Tibial nerve (tissue), 4 donors: ENCODE measurements around the gene ADAM10. TPM values are rescaled to one million over a fixed set of nuclear protein-coding genes. Genes with fewer than 3 reads are reported as not detected.

Source experiments
- DNase-seq, 2 donors: peaks; one replicate each; pipeline ENCODE4 v3.0.0-alpha.2; 2019; ENCODE audit warnings: low spot score in 2 of 2
- H3K27ac ChIP-seq, 4 donors: fragments of 200-600 bp; sonication (generic) in 3 of 4; one replicate each; pipeline ENCODE4 v1.5.1; 2017 to 2019; ENCODE audit warnings: mild to moderate bottlenecking in 1 of 4
- H3K27me3 ChIP-seq, 2 donors: fragments of 200-600 bp; sonication (generic) in 1 of 2; one replicate each; pipeline versions ENCODE4 v1.5.1 to v1.6.0; 2017 to 2019
- H3K36me3 ChIP-seq, 3 donors: fragments of 200-600 bp; sonication (generic); one replicate each; pipeline ENCODE4 v1.5.1; 2018 to 2019
- H3K4me1 ChIP-seq, 4 donors: fragments of 200-600 bp; sonication (generic) in 3 of 4; one replicate each; pipeline ENCODE4 v1.5.1; 2017 to 2019
- H3K4me3 ChIP-seq, 4 donors: fragments of 200-600 bp; sonication (generic) in 3 of 4; one replicate each; pipeline ENCODE4 v1.5.1; 2017 to 2019; ENCODE audit warnings: mild to moderate bottlenecking in 1 of 4, moderate library complexity in 1 of 4
- H3K9me3 ChIP-seq, 4 donors: fragments of 200-600 bp; sonication (generic) in 3 of 4; one replicate each; pipeline ENCODE4 v1.5.1; 2017 to 2019
- CTCF ChIP-seq, 5 experiments: fragments of 200-600 bp in 3 of 5; fragments of 450-650 bp in 2 of 5; sonication (generic) in 3 of 5; IDR thresholded peaks; one replicate each; pipeline ENCODE4 v1.5.1; 2016 to 2019; ENCODE audit warnings: antibody characterized with exemption in 5 of 5, mild to moderate bottlenecking in 3 of 5, moderate library complexity in 2 of 5
- EP300 ChIP-seq, 2 donors: sonication (generic); formaldehyde crosslinking; IDR thresholded peaks; one replicate each; pipeline ENCODE4 v1.6.1; 2017; ENCODE audit warnings: antibody characterized with exemption in 2 of 2, mild to moderate bottlenecking in 1 of 2
- POLR2A ChIP-seq, 2 donors: fragments of 450-650 bp; IDR thresholded peaks; one replicate each; pipeline ENCODE4 v1.6.1; 2017; ENCODE audit warnings: antibody characterized with exemption in 2 of 2, mild to moderate bottlenecking in 2 of 2, moderate library complexity in 2 of 2
- WGBS, 2 donors: methylation state at CpG; one replicate each; pipeline ENCODE4 v1.1.5; 2018; 5-methylcytosine and 5-hydroxymethylcytosine counted together
- total RNA-seq, 4 donors: library from RNA; depleted of rRNA; stranded (reverse); fragments of >200 nt; gene quantifications; one replicate each; pipeline ENCODE4 v1.1.0, GENCODE V29; 2016

The ADAM10 gene
- total RNA-seq, 4 donors from 2014 or later: 64.8 to 132 (median 94.3) TPM

- Histone ChIP-seq H3K4me1 (no peaks in the 10 kb centered on the region), H3K36me3 (peaks cover 0 to 14% (median 0%) of the 10 kb centered on the region in 3 donors), H3K9me3 (no peaks in the 10 kb centered on the region), H3K27ac (no peak overlapping the region), H3K4me3 (no peak overlapping the region), H3K27me3 (no peaks in the 10 kb centered on the region)
- DNase-seq: no peak
- TF ChIP-seq CTCF (IDR thresholded peaks at IDR 0.05): no peak
- no peak for TF ChIP-seq POLR2A (IDR thresholded peaks at IDR 0.05)
- TF ChIP-seq EP300 (IDR thresholded peaks at IDR 0.05): no peak
- WGBS, 2 donors: 94 to 99% methylated on average over 2 of the region's 2 CpGs
Measured at GRCh38 chr15:58649175-58649574, 100.3 kb downstream of the ADAM10 start.

GRCh38 chr15:58643996-58644395 lies 105.5 kb downstream of the ADAM10 start:
- Histone ChIP-seq H3K36me3 (peaks cover 0 to 44% (median 0%) of the 10 kb centered on the region in 3 donors), H3K4me3 (no peak overlapping the region), H3K27me3 (no peaks in the 10 kb centered on the region), H3K4me1 (peaks cover 0 to 8% (median 0%) of the 10 kb centered on the region in 4 donors), H3K9me3 (no peaks in the 10 kb centered on the region), H3K27ac (peak overlapping the region in 1 of 4 donors; percentile 23)
- WGBS, 2 donors: 85% methylated on average over 5 of the region's 5 CpGs
- TF ChIP-seq CTCF (IDR thresholded peaks at IDR 0.05) (no peak), POLR2A (IDR thresholded peaks at IDR 0.05) (no peak), EP300 (IDR thresholded peaks at IDR 0.05) (no peak)
- DNase-seq: no peak

- Histone ChIP-seq H3K4me3 (no peak overlapping the region), H3K9me3 (no peaks in the 10 kb centered on the region), H3K36me3 (peaks cover 0 to 51% (median 0%) of the 10 kb centered on the region in 3 donors), H3K27ac (peak overlapping the region in 2 of 4 donors; percentile 22 to 50), H3K4me1 (peaks cover 0 to 8% (median 0%) of the 10 kb centered on the region in 4 donors), H3K27me3 (no peaks in the 10 kb centered on the region)
- no peak for TF ChIP-seq CTCF (IDR thresholded peaks at IDR 0.05)
- TF ChIP-seq POLR2A (IDR thresholded peaks at IDR 0.05): no peak
- 76 to 84% methylated on average over 4 of the region's 4 CpGs for WGBS, 2 donors
- no peak for DNase-seq
Measured at GRCh38 chr15:58641660-58642059, 107.8 kb downstream of the ADAM10 start.

GRCh38 chr15:58639992-58640391 lies 109.5 kb downstream of the ADAM10 start:
- DNase-seq: no peak
- Histone ChIP-seq H3K4me1 (peaks cover 0 to 8% (median 0%) of the 10 kb centered on the region in 4 donors), H3K9me3 (no peaks in the 10 kb centered on the region), H3K27ac (peak overlapping the region in 2 of 4 donors; percentile 6 to 52), H3K4me3 (no peak overlapping the region), H3K27me3 (no peaks in the 10 kb centered on the region), H3K36me3 (peaks cover 0 to 42% (median 0%) of the 10 kb centered on the region in 3 donors)
- TF ChIP-seq POLR2A (IDR thresholded peaks at IDR 0.05) (no peak), EP300 (IDR thresholded peaks at IDR 0.05) (no peak), CTCF (IDR thresholded peaks at IDR 0.05) (no peak)
- 87 to 100% methylated on average over 1 of the region's 1 CpG for whole genome bisulfite sequencing, 2 donors

GRCh38 chr15:58639002-58639756 lies 110.3 kb downstream of the ADAM10 start:
- no peak for DNase-seq
- Histone ChIP-seq H3K27ac (peak overlapping the region in 2 of 4 donors; percentile 6 to 52), H3K4me1 (peaks cover 0 to 8% (median 0%) of the 10 kb centered on the region in 4 donors), H3K4me3 (no peak overlapping the region), H3K9me3 (no peaks in the 10 kb centered on the region), H3K36me3 (peaks cover 0 to 36% (median 0%) of the 10 kb centered on the region in 3 donors), H3K27me3 (no peaks in the 10 kb centered on the region)
- 88 to 94% methylated on average over 2 of the region's 2 CpGs for WGBS, 2 donors
- TF ChIP-seq CTCF (IDR thresholded peaks at IDR 0.05) (no peak), POLR2A (IDR thresholded peaks at IDR 0.05) (no peak), EP300 (IDR thresholded peaks at IDR 0.05) (no peak)
